Bronchial epithelial cell (primary cell): ENCODE results near the gene FAM222A. TPM values are rescaled to one million over a fixed set of nuclear protein-coding genes. Genes with fewer than 3 reads are reported as not detected.

Experiments
- DNase-seq: peaks from one replicate; pipeline ENCODE4 v3.0.0-alpha.2; 2010; ENCODE audit warnings: low read depth
- FAIRE-seq: peaks from 2 replicates; lab custom pipeline; 2011; peaks lifted over from hg19 to GRCh38; lab: Jason Lieb, UNC
- H3K27me3 ChIP-seq: 2 replicates; pipeline ENCODE4 v1.5.1; 2011; ENCODE audit warnings: low read length; ENCODE audit not compliant: control insufficient read depth, insufficient read depth
- H3K36me3 ChIP-seq: 2 replicates; pipeline ENCODE4 v1.5.1; 2011; ENCODE audit warnings: low read length; ENCODE audit not compliant: control insufficient read depth, insufficient read depth
- H3K4me3 ChIP-seq: 2 replicates; pipeline ENCODE4 v1.5.1; 2011; ENCODE audit warnings: mild to moderate bottlenecking, low read depth, low read length, control low read depth
- total RNA-seq: library from RNA; depleted of rRNA; stranded (reverse); fragments of >200 nt; gene quantifications from 2 replicates; pipeline ENCODE4 v1.2.1, GENCODE V29; 2014
- TF ChIP-seq, protein P1 (sequence below): IDR thresholded peaks from 2 replicates; pipeline ENCODE4 v1.5.1; 2011; ENCODE audit warnings: mild to moderate bottlenecking, moderate library complexity, low read length, control low read depth, inconsistent platforms; ENCODE audit not compliant: insufficient read depth, severe bottlenecking

The FAM222A gene
- total RNA-seq, 1 donor from 2014 or later: not detected

DNA sequence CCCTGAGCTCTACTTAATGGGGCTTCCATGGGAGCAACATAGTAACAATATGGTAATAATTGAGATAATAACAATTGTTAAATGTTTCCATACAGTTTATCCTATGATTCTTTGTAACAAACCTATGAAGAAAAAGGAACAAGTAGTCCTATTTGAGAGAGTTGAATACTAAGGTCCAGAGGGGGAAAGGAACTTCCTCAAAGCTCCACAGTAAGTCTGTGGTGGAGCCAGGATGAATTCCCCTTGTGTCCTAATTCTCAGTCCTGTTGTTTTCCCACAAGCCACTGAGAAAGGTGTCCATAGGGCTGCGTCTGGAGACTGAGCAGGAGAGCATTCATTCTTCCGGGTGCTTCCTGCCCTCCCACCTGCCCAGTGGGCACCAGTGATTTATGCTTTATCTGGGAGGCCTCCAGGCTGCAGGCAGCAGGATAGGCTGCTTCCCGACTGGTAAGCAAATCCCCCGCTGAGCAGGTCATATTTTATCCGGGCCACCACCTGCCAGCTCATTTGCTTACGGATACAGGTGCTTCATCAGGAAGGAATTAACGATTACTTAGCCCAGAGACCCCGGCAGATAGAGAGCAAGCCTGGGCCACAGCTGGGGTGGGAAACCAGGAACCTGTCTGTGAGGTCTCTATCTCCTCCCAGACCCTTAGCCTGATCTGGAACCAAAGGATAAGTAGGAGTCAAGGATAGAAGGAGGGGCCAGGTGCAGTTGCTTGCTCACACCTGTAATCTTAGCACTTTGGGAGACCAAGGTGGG is 33.9 kb upstream of the FAM222A start:
- FAIRE-seq (no peak), DNase-seq (no peak)
- no peaks in the 10 kb centered on the region for H3K36me3 ChIP-seq
- no peak overlapping the region for H3K4me3 ChIP-seq
- H3K27me3 ChIP-seq: peaks cover 2% of the 10 kb centered on the region
- TF ChIP-seq, protein P1, sequence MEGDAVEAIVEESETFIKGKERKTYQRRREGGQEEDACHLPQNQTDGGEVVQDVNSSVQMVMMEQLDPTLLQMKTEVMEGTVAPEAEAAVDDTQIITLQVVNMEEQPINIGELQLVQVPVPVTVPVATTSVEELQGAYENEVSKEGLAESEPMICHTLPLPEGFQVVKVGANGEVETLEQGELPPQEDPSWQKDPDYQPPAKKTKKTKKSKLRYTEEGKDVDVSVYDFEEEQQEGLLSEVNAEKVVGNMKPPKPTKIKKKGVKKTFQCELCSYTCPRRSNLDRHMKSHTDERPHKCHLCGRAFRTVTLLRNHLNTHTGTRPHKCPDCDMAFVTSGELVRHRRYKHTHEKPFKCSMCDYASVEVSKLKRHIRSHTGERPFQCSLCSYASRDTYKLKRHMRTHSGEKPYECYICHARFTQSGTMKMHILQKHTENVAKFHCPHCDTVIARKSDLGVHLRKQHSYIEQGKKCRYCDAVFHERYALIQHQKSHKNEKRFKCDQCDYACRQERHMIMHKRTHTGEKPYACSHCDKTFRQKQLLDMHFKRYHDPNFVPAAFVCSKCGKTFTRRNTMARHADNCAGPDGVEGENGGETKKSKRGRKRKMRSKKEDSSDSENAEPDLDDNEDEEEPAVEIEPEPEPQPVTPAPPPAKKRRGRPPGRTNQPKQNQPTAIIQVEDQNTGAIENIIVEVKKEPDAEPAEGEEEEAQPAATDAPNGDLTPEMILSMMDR: no peak

- H3K27me3 ChIP-seq: peaks cover 2% of the 10 kb centered on the region
- FAIRE-seq (no peak), DNase-seq (no peak)
- TF ChIP-seq, protein P1: no peak
- no peak overlapping the region for H3K4me3 ChIP-seq
- H3K36me3 ChIP-seq: no peaks in the 10 kb centered on the region
Measured at GRCh38 chr12:109680264-109681005, 33.2 kb upstream of the FAM222A start.

- DNase-seq: no peak
- Histone ChIP-seq H3K36me3 (no peaks in the 10 kb centered on the region), H3K4me3 (no peak overlapping the region), H3K27me3 (peaks cover 1% of the 10 kb centered on the region)
- no peak for FAIRE-seq
- TF ChIP-seq, protein P1: no peak
Measured at GRCh38 chr12:109681986-109682707, 31.5 kb upstream of the FAM222A start.

DNA sequence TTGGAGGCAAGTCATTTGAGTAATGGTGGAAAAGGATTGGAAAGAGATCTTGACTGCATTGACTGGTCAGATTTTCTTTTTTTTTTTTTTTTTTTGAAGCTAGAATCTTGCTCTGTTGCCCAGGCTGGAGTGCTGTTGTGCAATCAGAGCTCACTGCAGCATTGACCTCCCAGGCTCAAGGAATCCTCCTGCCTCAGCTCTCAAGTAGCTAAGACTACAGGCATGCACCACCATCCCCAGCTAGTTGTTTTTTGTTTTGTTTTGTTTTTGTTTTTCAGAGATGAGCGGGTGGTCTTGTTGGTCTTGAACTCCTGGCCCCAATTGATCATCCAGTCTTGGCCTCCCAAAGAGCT is 30.9 kb upstream of the FAM222A start:
- FAIRE-seq (no peak), DNase-seq (no peak)
- Histone ChIP-seq H3K27me3 (no peaks in the 10 kb centered on the region), H3K4me3 (no peak overlapping the region), H3K36me3 (no peaks in the 10 kb centered on the region)
- TF ChIP-seq, protein P1: no peak

DNA sequence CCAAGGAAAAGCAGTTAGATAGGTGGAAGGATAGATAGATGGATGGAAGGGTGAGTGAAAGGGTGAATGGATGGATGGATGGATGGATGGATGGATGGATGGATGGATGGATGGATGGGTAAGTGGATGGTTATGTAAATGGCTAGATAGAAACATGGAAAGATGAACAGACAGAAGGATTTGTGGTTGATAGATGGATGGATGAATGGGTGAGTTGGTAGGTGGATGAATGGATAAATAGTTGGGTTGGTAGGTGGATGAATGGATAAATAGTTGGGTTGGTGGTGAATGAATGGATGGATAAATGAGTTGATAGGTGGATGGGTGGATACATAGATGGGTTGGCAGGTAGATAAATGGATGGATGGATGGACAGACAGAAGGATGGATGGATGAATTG is 30.3 kb upstream of the FAM222A start:
- FAIRE-seq: no peak
- H3K4me3 ChIP-seq: no peak overlapping the region
- H3K27me3 ChIP-seq: no peaks in the 10 kb centered on the region
- no peaks in the 10 kb centered on the region for H3K36me3 ChIP-seq
- no peak for DNase-seq
- TF ChIP-seq, protein P1: no peak
